Sigmoid colon (tissue), 7 donors: Measurements from ENCODE around the gene CNNM3. TPM values are rescaled to one million over a fixed set of nuclear protein-coding genes. Genes with fewer than 3 reads are reported as not detected.
A peak's percentile ranks its signal among the peaks of the same experiment; 100 is the strongest.

Source experiments
- DNase-seq: peaks from one replicate; pipeline ENCODE4 v3.0.0-alpha.2; 2019
- H3K27ac ChIP-seq, 4 donors: fragments of 200-600 bp; sonication (generic); one replicate each; pipeline ENCODE4 v1.5.1; 2016 to 2019; ENCODE audit warnings: mild to moderate bottlenecking in 1 of 4
- H3K27me3 ChIP-seq, 3 donors: fragments of 200-600 bp; sonication (generic); one replicate each; pipeline ENCODE4 v1.5.1; 2019; ENCODE audit warnings: mild to moderate bottlenecking in 1 of 3
- H3K36me3 ChIP-seq, 4 donors: fragments of 200-600 bp; sonication (generic); one replicate each; pipeline ENCODE4 v1.5.1; 2016 to 2019
- H3K4me1 ChIP-seq, 4 donors: fragments of 200-600 bp; sonication (generic); one replicate each; pipeline ENCODE4 v1.5.1; 2017 to 2019
- H3K4me3 ChIP-seq, 4 donors: fragments of 200-600 bp; sonication (generic); one replicate each; pipeline ENCODE4 v1.5.1; 2017 to 2019; ENCODE audit warnings: mild to moderate bottlenecking in 2 of 4, moderate library complexity in 1 of 4
- H3K9me3 ChIP-seq, 4 donors: fragments of 200-600 bp in 3 of 4; sonication (generic) in 3 of 4; one replicate each; pipeline versions ENCODE4 v1.5.1 to v1.6.1; 2013 to 2019
- EP300 ChIP-seq, 4 donors: sonication (generic); formaldehyde crosslinking; IDR thresholded peaks; one replicate each; pipeline ENCODE4 v1.6.1; 2017; ENCODE audit warnings: antibody characterized with exemption in 4 of 4
- POLR2A ChIP-seq, 2 donors: fragments of 450-650 bp; IDR thresholded peaks; one replicate each; pipeline ENCODE4 v1.6.1; 2016; ENCODE audit warnings: antibody characterized with exemption in 2 of 2, mild to moderate bottlenecking in 2 of 2, moderate library complexity in 2 of 2
- POLR2AphosphoS5 ChIP-seq, 4 donors: sonication (generic); formaldehyde crosslinking; IDR thresholded peaks; one replicate each; pipeline ENCODE4 v1.6.1; 2017; ENCODE audit warnings: antibody characterized with exemption in 4 of 4
- WGBS, 2 donors: extraction: QIAGEN DNeasy Blood & Tissue Kit; methylation state at CpG; one replicate each; pipeline ENCODE4 v1.1.7; 2013; 5-methylcytosine and 5-hydroxymethylcytosine counted together
- intact Hi-C: fragments of 100-400 bp; cut with DNase I; formaldehyde crosslinking; loops from one replicate; pipeline ENCODE4 v1.15.1; 2023
- polyA plus RNA-seq, 3 donors: library from polyadenylated mRNA; stranded (reverse); fragments of 200-250 nt; gene quantifications; one replicate each; pipeline ENCODE4 v1.2.3, GENCODE V29; 2013
- total RNA-seq, 4 donors: library from RNA; depleted of rRNA; stranded (reverse); fragments of >200 nt; gene quantifications; one replicate each; pipeline ENCODE4 v1.1.0, GENCODE V29; 2016
- TF ChIP-seq, protein P1 (sequence below), 4 experiments: fragments of 450-650 bp in 3 of 4; fragments of 200-600 bp in 1 of 4; IDR thresholded peaks; one replicate each; pipeline ENCODE4 v1.5.1; 2016 to 2019; ENCODE audit warnings: antibody characterized with exemption in 4 of 4, mild to moderate bottlenecking in 3 of 4, moderate library complexity in 2 of 4
- donor health status: healthy with polysubstance abuse.
- donor health status: Bipolar disorder and iron deficiency.
- donor health status: healthy.

The CNNM3 gene
- total and polyA plus RNA-seq, 7 donors: 1.2 to 16.6 (median 10.0) TPM

DNA sequence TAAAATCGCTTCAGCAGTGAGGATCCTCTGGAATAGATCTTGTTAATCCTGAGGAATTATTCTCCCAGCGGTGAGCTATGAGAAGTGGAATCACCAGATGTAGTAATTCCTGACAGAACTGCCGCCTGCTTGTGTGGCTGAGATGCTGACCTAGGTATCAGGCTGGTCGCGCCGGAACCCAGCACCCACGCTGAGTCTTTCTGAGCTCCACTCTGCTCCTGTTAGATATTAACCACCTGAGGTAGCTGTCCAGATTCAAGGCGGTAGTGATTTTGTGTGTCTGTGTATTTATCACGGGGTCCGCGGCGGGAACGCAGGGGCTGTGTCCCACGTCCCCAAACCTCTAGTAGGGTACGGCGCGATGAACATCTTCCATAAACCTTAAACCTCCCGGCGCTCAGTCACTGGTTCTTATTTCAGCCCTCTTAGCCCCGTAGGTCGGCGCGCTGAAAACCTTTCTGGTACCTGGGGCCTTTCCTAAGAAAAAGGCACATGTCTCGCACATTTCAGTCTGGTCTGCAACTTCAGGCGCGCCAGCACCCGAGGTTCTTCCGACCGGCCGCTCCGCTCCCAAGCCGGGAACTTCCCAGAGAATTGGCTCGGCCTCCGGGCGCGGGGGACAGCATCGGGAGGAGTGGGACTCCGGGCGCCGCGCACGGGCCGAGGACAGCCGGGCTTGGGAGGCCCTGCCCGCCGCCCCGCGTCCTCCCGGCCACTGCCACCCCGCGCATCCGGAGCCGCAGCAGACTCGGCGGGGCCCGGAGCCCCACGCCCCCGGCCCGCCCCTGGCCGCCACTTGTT is 542 bp upstream of the CNNM3 start:
- intact Hi-C loops: loop anchor here (1.0 to 10.0 kb wide), 6 partner anchors 42 to 297 kb away; partner anchors contain the start of genes ANKRD36, ANKRD39, CNNM4 and KANSL3
- Histone ChIP-seq H3K9me3 (no peaks in the 10 kb centered on the region), H3K27ac (peak overlapping the region; percentile 85 to 96 (median 96)), H3K27me3 (no peaks in the 10 kb centered on the region), H3K4me3 (peak overlapping the region; percentile 60 to 88 (median 68)), H3K36me3 (peaks cover 0 to 2% (median 0%) of the 10 kb centered on the region in 4 donors), H3K4me1 (peaks cover 0 to 48% (median 39%) of the 10 kb centered on the region in 4 donors)
- DNase-seq: no peak
- no peak for TF ChIP-seq POLR2AphosphoS5 (IDR thresholded peaks at IDR 0.05)
- WGBS, 2 donors: 1% methylated on average over 60 of the region's 60 CpGs

- H3K36me3 ChIP-seq: no peaks in the 10 kb centered on the region
- WGBS, 2 donors: 1 to 5% methylated on average over 89 of the region's 89 CpGs
- H3K4me3 ChIP-seq: peak overlapping the region; percentile 45 to 88 (median 62)
- no peaks in the 10 kb centered on the region for H3K9me3 ChIP-seq
- intact Hi-C loops: loop anchor here (1.0 to 10.0 kb wide), 6 partner anchors 40 to 296 kb away; partner anchors contain the start of genes ANKRD36, ANKRD39, CNNM4 and KANSL3
- no peak for DNase-seq
- peak overlapping the region; percentile 44 to 96 (median 90) for H3K27ac ChIP-seq
- H3K4me1 ChIP-seq: peaks cover 0 to 58% (median 49%) of the 10 kb centered on the region in 4 donors
- TF ChIP-seq, protein P1, sequence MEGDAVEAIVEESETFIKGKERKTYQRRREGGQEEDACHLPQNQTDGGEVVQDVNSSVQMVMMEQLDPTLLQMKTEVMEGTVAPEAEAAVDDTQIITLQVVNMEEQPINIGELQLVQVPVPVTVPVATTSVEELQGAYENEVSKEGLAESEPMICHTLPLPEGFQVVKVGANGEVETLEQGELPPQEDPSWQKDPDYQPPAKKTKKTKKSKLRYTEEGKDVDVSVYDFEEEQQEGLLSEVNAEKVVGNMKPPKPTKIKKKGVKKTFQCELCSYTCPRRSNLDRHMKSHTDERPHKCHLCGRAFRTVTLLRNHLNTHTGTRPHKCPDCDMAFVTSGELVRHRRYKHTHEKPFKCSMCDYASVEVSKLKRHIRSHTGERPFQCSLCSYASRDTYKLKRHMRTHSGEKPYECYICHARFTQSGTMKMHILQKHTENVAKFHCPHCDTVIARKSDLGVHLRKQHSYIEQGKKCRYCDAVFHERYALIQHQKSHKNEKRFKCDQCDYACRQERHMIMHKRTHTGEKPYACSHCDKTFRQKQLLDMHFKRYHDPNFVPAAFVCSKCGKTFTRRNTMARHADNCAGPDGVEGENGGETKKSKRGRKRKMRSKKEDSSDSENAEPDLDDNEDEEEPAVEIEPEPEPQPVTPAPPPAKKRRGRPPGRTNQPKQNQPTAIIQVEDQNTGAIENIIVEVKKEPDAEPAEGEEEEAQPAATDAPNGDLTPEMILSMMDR (IDR thresholded peaks at IDR 0.05): no peak
- TF ChIP-seq POLR2A (IDR thresholded peaks at IDR 0.05) (no peak), POLR2AphosphoS5 (IDR thresholded peaks at IDR 0.05) (no peak), EP300 (IDR thresholded peaks at IDR 0.05) (no peak)
- H3K27me3 ChIP-seq: no peaks in the 10 kb centered on the region
Observed at GRCh38 chr2:96816836-96817702, 1.0 kb downstream of the CNNM3 start.

GRCh38 chr2:96817882-96818281 is 1.8 kb downstream of the CNNM3 start:
- Histone ChIP-seq H3K36me3 (no peaks in the 10 kb centered on the region), H3K4me1 (peaks cover 0 to 63% (median 56%) of the 10 kb centered on the region in 4 donors), H3K27me3 (no peaks in the 10 kb centered on the region), H3K27ac (peak overlapping the region in 1 of 4 donors; percentile 85), H3K4me3 (peak overlapping the region; percentile 45 to 88 (median 62)), H3K9me3 (no peaks in the 10 kb centered on the region)
- DNase-seq: no peak
- intact Hi-C loops: loop anchor here (2.0 to 10.0 kb wide), 5 partner anchors 39 to 295 kb away; partner anchors contain the start of genes ANKRD36, ANKRD39, KANSL3 and LMAN2L
- TF ChIP-seq EP300 (IDR thresholded peaks at IDR 0.05): no peak
- TF ChIP-seq, protein P1 (IDR thresholded peaks at IDR 0.05): no peak
- no peak for TF ChIP-seq POLR2AphosphoS5 (IDR thresholded peaks at IDR 0.05)
- no peak for TF ChIP-seq POLR2A (IDR thresholded peaks at IDR 0.05)
- WGBS, 2 donors: 32 to 79% methylated on average over 8 of the region's 8 CpGs

- H3K4me1 ChIP-seq: peaks cover 0 to 77% (median 70%) of the 10 kb centered on the region in 4 donors
- DNase-seq: no peak
- intact Hi-C loops: loop anchor here (5.0 to 10.0 kb wide), 3 partner anchors 38 to 185 kb away; partner anchors contain the start of genes ANKRD39, KANSL3 and LMAN2L
- peak overlapping the region in 2 of 4 donors; percentile 16 to 23 for H3K4me3 ChIP-seq
- no peak overlapping the region for H3K27ac ChIP-seq
- H3K36me3 ChIP-seq: no peaks in the 10 kb centered on the region
- H3K27me3 ChIP-seq: no peaks in the 10 kb centered on the region
- 21 to 68% methylated on average over 10 of the region's 10 CpGs for WGBS, 2 donors
- H3K9me3 ChIP-seq: no peaks in the 10 kb centered on the region
- TF ChIP-seq EP300 (IDR thresholded peaks at IDR 0.05) (no peak), POLR2AphosphoS5 (IDR thresholded peaks at IDR 0.05) (no peak), POLR2A (IDR thresholded peaks at IDR 0.05) (no peak)
- TF ChIP-seq, protein P1 (IDR thresholded peaks at IDR 0.05): no peak
Observed at GRCh38 chr2:96819128-96819875, 3.2 kb downstream of the CNNM3 start.
